B cell (primary cell): ENCODE measurements around the gene ST6GALNAC2. TPM values are rescaled to one million over a fixed set of nuclear protein-coding genes. Genes with fewer than 3 reads are reported as not detected.

Source experiments
- ATAC-seq: fragments of 200-7000 bp; cut with Tn5 transposase; one replicate; pipeline ENCODE4 v1.10.0; 2021; ENCODE audit warnings: low read depth, mild to moderate bottlenecking, moderate number of reproducible peaks, moderate library complexity
- CTCF ChIA-PET: fragments of 350-600 bp; sonication (Branson Sonifier 250); formaldehyde crosslinking; loops from one replicate; lab custom pipeline; 2021; ENCODE audit warnings: antibody characterized with exemption, inconsistent platforms; lab: Charles Lee
- POLR2A ChIA-PET: fragments of 350-600 bp; sonication (Branson Sonifier 250); formaldehyde crosslinking; loops from one replicate; lab custom pipeline; 2021; ENCODE audit warnings: antibody characterized with exemption; lab: Charles Lee
- DNase-seq: peaks from one replicate; pipeline ENCODE4 v3.0.0; 2013
- H2AFZ ChIP-seq: 2 replicates; pipeline ENCODE4 v1.6.1; 2012; ENCODE audit warnings: mild to moderate bottlenecking, low read depth, low read length; ENCODE audit not compliant: insufficient read depth, poor library complexity, severe bottlenecking
- H3K27ac ChIP-seq, 2 donors: 1 replicate in 1 of 2; 2 replicates in 1 of 2; pipeline ENCODE4 v1.5.1; 2012 to 2013; ENCODE audit warnings: low read length in 2 of 2, mild to moderate bottlenecking in 2 of 2, moderate library complexity in 1 of 2
- H3K27me3 ChIP-seq, 4 experiments: fragments of 200-600 bp in 1 of 4; sonication (generic) in 1 of 4; replicated peaks in 1 of 4; 1 replicate in 2 of 4; 2 replicates in 2 of 4; pipeline versions ENCODE4 v1.6.1 to v1.7.0; 2013 to 2016; ENCODE audit warnings: low read length in 3 of 4, mild to moderate bottlenecking in 2 of 4, mixed read lengths in 1 of 4, moderate library complexity in 1 of 4; ENCODE audit not compliant: insufficient read depth in 4 of 4, control insufficient read depth in 3 of 4; ENCODE audit errors: control extremely low read depth in 1 of 4
- H3K36me3 ChIP-seq, 2 experiments: replicated peaks in 1 of 2; 1 replicate in 1 of 2; 2 replicates in 1 of 2; pipeline versions ENCODE4 v1.6.1 to v1.7.1; 2013; ENCODE audit warnings: low read length in 1 of 2; ENCODE audit not compliant: insufficient read depth in 2 of 2, control insufficient read depth in 1 of 2; ENCODE audit errors: control extremely low read depth in 1 of 2, extremely low read depth in 1 of 2
- H3K4me1 ChIP-seq, 2 donors: fragments of 200-600 bp in 1 of 2; sonication (generic) in 1 of 2; 1 replicate in 1 of 2; 2 replicates in 1 of 2; pipeline versions ENCODE4 v1.5.1 to v1.6.1; 2013 to 2017; ENCODE audit warnings: low read length in 2 of 2; ENCODE audit not compliant: control insufficient read depth in 2 of 2, insufficient read depth in 2 of 2
- H3K4me2 ChIP-seq: replicated peaks from 2 replicates; pipeline ENCODE3; 2012; ENCODE audit warnings: mild to moderate bottlenecking, low read depth, low read length; ENCODE audit not compliant: poor library complexity, severe bottlenecking
- H3K4me3 ChIP-seq, 5 experiments: fragments of 200-600 bp in 1 of 5; sonication (generic) in 1 of 5; 1 replicate in 3 of 5; 2 replicates in 2 of 5; pipeline versions ENCODE4 v1.5.1 to v1.7.0; 2011 to 2016; ENCODE audit warnings: low read length in 4 of 5, mild to moderate bottlenecking in 4 of 5, low read depth in 2 of 5, control low read depth in 1 of 5, moderate library complexity in 1 of 5; ENCODE audit not compliant: insufficient read depth in 1 of 5; ENCODE audit errors: control extremely low read depth in 1 of 5, extremely low read depth in 1 of 5
- H3K79me2 ChIP-seq: fragments of 200-600 bp; sonication (generic); one replicate; pipeline ENCODE4 v1.6.0; 2016; ENCODE audit warnings: low read length; ENCODE audit not compliant: control insufficient read depth, insufficient read depth
- H3K9ac ChIP-seq: fragments of 200-600 bp; sonication (generic); 2 replicates; pipeline ENCODE4 v1.6.1; 2017; ENCODE audit warnings: mild to moderate bottlenecking, low read length, moderate library complexity
- H3K9me3 ChIP-seq, 3 donors: one replicate each; pipeline versions ENCODE4 v1.6.1 to v1.7.1; 2013; ENCODE audit warnings: low read length in 2 of 3; ENCODE audit not compliant: control insufficient read depth in 2 of 3, insufficient read depth in 1 of 3; ENCODE audit errors: control extremely low read depth in 1 of 3
- H4K20me1 ChIP-seq: 2 replicates; pipeline ENCODE4 v1.6.0; 2012; ENCODE audit warnings: mild to moderate bottlenecking, low read length; ENCODE audit not compliant: insufficient read depth, control insufficient read depth, poor library complexity, severe bottlenecking
- H3K27ac Mint-ChIP-seq: one replicate; pipeline ENCODE4 v1.8.0; 2021; ENCODE audit warnings: mixed read lengths
- H3K27me3 Mint-ChIP-seq: one replicate; pipeline ENCODE4 v1.8.0; 2021; ENCODE audit warnings: mixed read lengths
- H3K4me1 Mint-ChIP-seq: one replicate; pipeline ENCODE4 v1.8.0; 2021; ENCODE audit warnings: mixed read lengths
- H3K4me3 Mint-ChIP-seq: one replicate; pipeline ENCODE4 v1.8.0; 2021; ENCODE audit warnings: mixed read lengths
- H3K9me3 Mint-ChIP-seq: one replicate; pipeline ENCODE4 v1.8.0; 2022; ENCODE audit warnings: mixed read lengths; ENCODE audit not compliant: insufficient read depth
- CTCF ChIP-seq: fragments of 200-600 bp; IDR thresholded peaks from one replicate; pipeline ENCODE4 v1.8.0; 2022; ENCODE audit warnings: antibody characterized with exemption, mild to moderate bottlenecking
- EZH2 ChIP-seq: IDR thresholded peaks from 2 replicates; pipeline ENCODE4 v1.6.1; 2012; ENCODE audit warnings: borderline replicate concordance, low read depth, mild to moderate bottlenecking, moderate library complexity, low read length; ENCODE audit not compliant: insufficient read depth, poor library complexity, severe bottlenecking
- WGBS: methylation state at CpG from one replicate; pipeline ENCODE4 v1.1.5; 2013; ENCODE audit warnings: missing lambda C conversion rate; ENCODE audit not compliant: insufficient coverage; 5-methylcytosine and 5-hydroxymethylcytosine counted together
- intact Hi-C: fragments of 100-400 bp; cut with micrococcal nuclease; formaldehyde crosslinking; loops from one replicate; pipeline ENCODE4 v1.10.0; 2022
- polyA plus RNA-seq: library from polyadenylated mRNA; depleted of rRNA; stranded (reverse); fragments of >200 nt; gene quantifications from 2 replicates; pipeline ENCODE4 v1.2.3, GENCODE V29; 2012
- total RNA-seq, 2 donors: library from RNA; stranded (reverse); fragments of 120-200 nt in 1 of 2; gene quantifications; 1 replicate in 1 of 2; 2 replicates in 1 of 2; pipeline versions ENCODE4 v1.2.3 to v1.2.4, GENCODE V29; 2013 to 2022

The ST6GALNAC2 gene
- total and polyA plus RNA-seq, 2 donors (not counting 1 experiment from before 2014, with no cell fraction given), result 0.58 to 2.7 TPM

GRCh38 chr17:76557368-76558197 is 28.1 kb downstream of the ST6GALNAC2 start:
- WGBS, result under 1% methylated on average over 39 of the region's 55 CpGs
- Mint-ChIP-seq H3K27me3 (no peaks in the 10 kb centered on the region), H3K27ac (peak overlapping the region; percentile 97), H3K4me1 (peaks cover 63% of the 10 kb centered on the region), H3K9me3 (no peaks in the 10 kb centered on the region), H3K4me3 (peak overlapping the region; percentile 100)
- no peaks in the 10 kb centered on the region for H3K9me3 ChIP-seq
- peak overlapping the region; percentile 79 for H3K9ac ChIP-seq
- peak overlapping the region; percentile 87 for H3K4me2 ChIP-seq
- peaks cover 18% of the 10 kb centered on the region for H4K20me1 ChIP-seq
- peak overlapping the region; percentile 81 for H2AFZ ChIP-seq
- no peak for TF ChIP-seq EZH2
- TF ChIP-seq CTCF, result peak; percentile 58
- intact Hi-C loops, result loop anchor here (1.0 to 5.0 kb wide), 5 partner anchors 29 to 155 kb away; partner anchors contain the start of gene MXRA7
- H3K79me2 ChIP-seq, result peaks cover 49% of the 10 kb centered on the region
- H3K36me3 ChIP-seq, result peaks cover 1 to 19% of the 10 kb centered on the region in 2 experiments
- peak overlapping the region; percentile 76 to 94 (median 88) for H3K4me3 ChIP-seq
- H3K27ac ChIP-seq, result peak overlapping the region; percentile 81 to 98
- ATAC-seq, result peak; percentile 93
- CTCF ChIA-PET, result interaction anchor here (0.6 to 7.1 kb wide), 24 partner anchors 8 to 254 kb away, joined by 3 to 84 read pairs (median 4); partner anchors contain the start of genes MXRA7 and ST6GALNAC2
- H3K4me1 ChIP-seq, result peaks cover 16 to 37% of the 10 kb centered on the region in 2 donors
- H3K27me3 ChIP-seq, result no peaks in the 10 kb centered on the region
- POLR2A ChIA-PET, result interaction anchor here (0.5 to 3.0 kb wide), 13 partner anchors 10 to 564 kb away, joined by 3 to 30 read pairs (median 3); partner anchors contain the start of gene ST6GALNAC2
- peak; percentile 97 for DNase-seq
